Stimulated activated CD4-positive, alpha-beta T cell treated with anti-CD3 and anti-CD28 coated beads, Interleukin-15, amount 100 ng/mL, for 48 hours (primary cell): ENCODE results near the gene SIGLEC12.
"Not testable (repeated sequence)": the region's sequence is repeated elsewhere in the genome, so short reads cannot be mapped to it uniquely, and the experiment has no call there.

Experiments
- DNase-seq, 2 donors: peaks; one replicate each; pipeline ENCODE4 v3.0.0-alpha.2; 2020; ENCODE audit warnings: low read depth in 2 of 2

SIGLEC12 gene

DNA sequence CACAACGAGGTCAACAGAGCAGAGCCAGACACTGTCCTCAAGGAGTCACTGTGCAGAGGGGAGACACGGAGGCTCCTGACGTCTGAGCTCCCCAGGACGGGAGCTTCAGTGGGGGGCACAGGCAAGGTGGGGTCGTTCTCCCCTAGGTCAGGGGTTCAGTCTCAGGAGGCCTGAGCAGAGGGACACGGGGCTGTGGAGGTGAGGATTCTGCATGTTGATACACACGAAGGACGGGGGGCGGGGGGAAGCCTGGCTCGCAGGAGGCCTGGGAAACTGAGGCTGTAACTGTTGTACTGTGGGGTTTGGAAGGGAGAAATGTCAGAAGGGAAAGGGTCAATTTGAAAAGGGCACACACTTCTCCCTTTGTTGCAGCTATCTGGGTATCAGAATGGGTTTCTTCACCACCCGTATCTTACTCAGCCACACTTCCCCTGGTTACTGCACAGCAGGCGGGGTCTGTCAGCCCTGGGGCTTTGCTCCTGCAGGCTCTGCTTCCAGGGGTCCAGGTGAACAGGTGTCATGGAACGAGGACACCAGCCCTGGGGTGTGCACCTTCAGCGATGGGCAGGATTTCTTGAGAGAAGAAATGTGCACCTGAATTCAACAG is 42.6 kb downstream of the SIGLEC12 start:
- DNase-seq: no peak

- DNase-seq: no peak
Measured at GRCh38 chr19:51458051-51458645, 43.5 kb downstream of the SIGLEC12 start, which contains the start of gene SIGLEC8. TSS of gene SIGLEC8 (minus strand) at chr19:51458454. CDS start at chr19:51458387, 67 bp downstream.

- no peak for DNase-seq
Measured at GRCh38 chr19:51457351-51458013, 44.1 kb downstream of the SIGLEC12 start.

DNA sequence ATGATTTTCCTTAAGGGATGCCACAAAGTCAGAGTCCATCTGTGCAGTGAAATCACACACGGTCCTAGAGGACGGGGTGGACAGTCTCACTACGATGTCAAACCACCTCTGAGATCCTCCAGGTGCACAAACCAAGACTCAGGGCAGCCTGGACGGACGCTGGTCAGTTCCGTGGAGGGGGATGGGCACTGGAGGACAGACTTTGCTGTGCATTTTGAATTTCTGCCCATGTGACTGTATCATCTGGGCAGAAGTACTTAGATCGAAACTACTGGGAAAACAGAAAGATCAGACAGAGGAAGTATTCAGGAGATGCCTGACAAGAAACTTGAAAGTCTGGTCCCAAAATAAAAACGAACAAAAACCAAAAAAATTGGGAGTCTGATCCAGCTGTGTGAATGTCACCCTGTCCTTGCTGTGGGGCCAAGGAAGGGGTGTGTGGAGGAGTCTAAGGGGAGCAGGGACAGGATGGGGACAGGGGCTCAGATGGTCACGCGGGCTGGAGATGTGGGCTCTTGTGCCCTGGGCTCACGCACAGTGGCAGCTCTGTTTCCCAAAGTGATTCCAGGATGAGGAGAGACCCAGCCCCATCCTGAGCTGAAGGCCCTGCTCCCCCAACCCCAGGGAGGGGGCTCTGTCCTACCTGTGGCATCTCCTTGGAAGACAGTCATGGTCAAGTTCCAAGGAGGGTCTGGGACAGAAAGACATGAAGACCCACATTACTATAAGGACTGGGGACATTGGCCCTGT is 44.9 kb downstream of the SIGLEC12 start:
- DNase-seq: no peak

- peak; percentile 47 to 60 for DNase-seq
Measured at GRCh38 chr19:51450730-51451307, 50.8 kb downstream of the SIGLEC12 start.

DNA sequence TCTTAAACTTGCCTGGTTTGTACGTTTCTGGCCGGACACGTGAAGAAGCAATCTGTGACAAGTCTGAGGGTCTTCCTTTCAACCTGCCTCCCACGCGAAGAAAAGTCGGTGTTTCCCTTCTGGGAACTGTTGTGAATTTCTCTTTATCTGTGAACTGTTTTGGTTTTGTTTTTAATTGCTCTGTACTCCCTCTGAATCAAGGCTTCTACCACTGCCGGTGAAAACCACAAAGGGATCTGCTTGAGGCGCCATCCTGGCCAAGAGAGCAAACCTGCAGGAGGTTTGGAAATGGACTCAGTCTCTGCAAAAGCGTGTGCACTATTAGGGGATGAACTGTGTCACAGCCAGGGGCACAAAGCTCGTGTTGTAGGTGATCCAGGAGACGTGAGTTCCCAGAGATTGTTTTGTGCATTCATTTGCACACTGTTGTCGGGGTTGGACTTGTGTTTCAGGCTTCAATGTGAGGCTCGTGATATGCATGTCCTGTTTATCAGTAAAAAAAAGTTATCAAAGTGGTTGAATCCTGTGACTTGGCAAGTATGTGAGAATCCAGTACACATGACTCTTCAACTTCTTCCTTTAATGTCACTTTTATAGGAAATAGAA is 53.1 kb downstream of the SIGLEC12 start:
- DNase-seq: peak; percentile 46 to 61

DNA sequence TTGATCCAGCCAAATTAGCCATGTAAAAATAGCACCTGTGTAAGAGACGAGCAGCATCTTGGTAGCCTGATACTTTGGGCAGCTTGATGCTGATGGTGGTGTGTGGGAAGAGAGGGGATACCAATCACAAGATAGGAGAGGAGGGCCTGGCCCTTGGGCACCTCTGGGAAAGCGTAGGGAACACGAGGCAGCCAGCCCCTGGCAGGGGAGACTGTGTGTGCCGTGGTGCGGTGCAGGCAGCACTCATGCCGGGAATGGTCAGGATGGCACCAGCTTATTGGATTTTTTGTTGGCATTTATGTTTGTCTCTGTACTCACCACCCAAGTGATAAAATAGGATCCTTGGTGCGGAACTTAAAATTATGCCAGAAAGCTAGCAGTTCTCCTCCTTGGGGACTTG is 53.6 kb downstream of the SIGLEC12 start:
- DNase-seq: no peak

DNA sequence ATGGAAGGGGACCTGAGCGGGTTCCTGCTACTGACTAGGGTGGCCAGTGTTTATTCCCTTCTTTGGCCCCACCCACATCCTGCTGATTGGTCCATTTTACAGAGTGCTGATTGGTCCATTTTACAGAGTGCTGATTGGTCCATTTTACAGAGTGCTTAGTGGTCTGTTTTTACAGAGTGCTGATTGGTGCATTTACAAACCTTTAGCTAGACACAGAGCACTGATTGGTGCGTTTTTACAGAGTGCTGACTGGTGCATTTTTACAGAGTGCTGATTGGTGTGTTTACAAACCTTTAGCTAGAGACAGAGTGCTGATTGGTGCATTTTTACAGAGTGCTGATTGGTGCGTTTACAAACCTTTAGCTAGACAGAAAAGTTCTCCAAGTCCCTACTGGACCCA is 54.1 kb downstream of the SIGLEC12 start:
- not testable (repeated sequence) for DNase-seq

- peak; percentile 89 to 90 for DNase-seq
Measured at GRCh38 chr19:51441410-51442390, 59.9 kb downstream of the SIGLEC12 start.
